ENCODE data around the gene CSE1L.

DNA sequence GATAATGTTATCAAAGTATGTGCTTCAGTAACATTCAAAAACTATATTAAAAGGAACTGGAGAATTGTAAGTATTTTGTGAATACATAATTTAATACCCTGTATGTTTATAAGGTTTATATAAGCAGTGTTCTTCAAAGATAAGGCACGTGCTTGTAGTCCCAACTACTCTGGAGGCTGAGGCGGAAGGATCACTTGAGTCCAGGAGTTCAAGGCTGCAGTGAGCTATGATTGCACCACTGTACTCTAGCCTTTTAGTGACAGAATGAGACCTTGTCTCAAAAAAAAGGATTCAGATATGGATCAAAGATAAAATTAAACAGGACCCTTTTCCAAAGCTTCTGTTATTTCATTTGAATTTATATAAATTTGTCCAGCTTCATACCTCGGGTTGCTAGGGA is 17.2 kb downstream of the CSE1L start:
- TF ChIP-seq, protein P1, sequence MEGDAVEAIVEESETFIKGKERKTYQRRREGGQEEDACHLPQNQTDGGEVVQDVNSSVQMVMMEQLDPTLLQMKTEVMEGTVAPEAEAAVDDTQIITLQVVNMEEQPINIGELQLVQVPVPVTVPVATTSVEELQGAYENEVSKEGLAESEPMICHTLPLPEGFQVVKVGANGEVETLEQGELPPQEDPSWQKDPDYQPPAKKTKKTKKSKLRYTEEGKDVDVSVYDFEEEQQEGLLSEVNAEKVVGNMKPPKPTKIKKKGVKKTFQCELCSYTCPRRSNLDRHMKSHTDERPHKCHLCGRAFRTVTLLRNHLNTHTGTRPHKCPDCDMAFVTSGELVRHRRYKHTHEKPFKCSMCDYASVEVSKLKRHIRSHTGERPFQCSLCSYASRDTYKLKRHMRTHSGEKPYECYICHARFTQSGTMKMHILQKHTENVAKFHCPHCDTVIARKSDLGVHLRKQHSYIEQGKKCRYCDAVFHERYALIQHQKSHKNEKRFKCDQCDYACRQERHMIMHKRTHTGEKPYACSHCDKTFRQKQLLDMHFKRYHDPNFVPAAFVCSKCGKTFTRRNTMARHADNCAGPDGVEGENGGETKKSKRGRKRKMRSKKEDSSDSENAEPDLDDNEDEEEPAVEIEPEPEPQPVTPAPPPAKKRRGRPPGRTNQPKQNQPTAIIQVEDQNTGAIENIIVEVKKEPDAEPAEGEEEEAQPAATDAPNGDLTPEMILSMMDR (IDR thresholded peaks at IDR 0.05): no peak
- no peak for TF ChIP-seq POLR2A (IDR thresholded peaks at IDR 0.05)
